Right lobe of liver (tissue), 4 donors: ENCODE measurements around the gene FBXO36.

Experiments
- CTCF ChIP-seq, 4 donors: fragments of 200-600 bp in 3 of 4; fragments of 450-650 bp in 1 of 4; IDR thresholded peaks; one replicate each; pipeline versions ENCODE4 v1.5.1 to v1.8.0; 2016 to 2022; ENCODE audit warnings: antibody characterized with exemption in 4 of 4, mild to moderate bottlenecking in 2 of 4
- POLR2A ChIP-seq: fragments of 450-650 bp; IDR thresholded peaks from one replicate; pipeline ENCODE4 v1.6.1; 2017; ENCODE audit warnings: antibody characterized with exemption, mild to moderate bottlenecking
- donor health status: DM: no; HTN: no; CAD: no.
- donor health status: DM: no; HTN: no; CAD: no.
- donor health status: DM: no; HTN: yes; CAD: no.

- no peak for TF ChIP-seq CTCF (IDR thresholded peaks at IDR 0.05)
- TF ChIP-seq POLR2A = no peak
Observed at GRCh38 chr2:229920011-229920641, 2.2 kb upstream of the FBXO36 start.
